G401 (cell line): Measurements from ENCODE around the gene DRC7. TPM values are rescaled to one million over a fixed set of nuclear protein-coding genes. Genes with fewer than 3 reads are reported as not detected.

Experiments
- DNase-seq: peaks from one replicate; pipeline ENCODE4 v3.0.0-alpha.2; 2015; ENCODE audit warnings: low spot score
- in situ Hi-C: cut with HindIII; loops from 2 replicates; pipeline ENCODE4 v1.10.0; 2016; ENCODE audit warnings: low sequenced_read_pairs, mixed read lengths
- total RNA-seq: library from RNA; depleted of rRNA; stranded (reverse); fragments of >200 nt; shearing (Covaris generic); gene quantifications from 2 replicates; pipeline ENCODE4 v1.2.3, GENCODE V29; 2014; rRNA removed

Gene DRC7, protein sequence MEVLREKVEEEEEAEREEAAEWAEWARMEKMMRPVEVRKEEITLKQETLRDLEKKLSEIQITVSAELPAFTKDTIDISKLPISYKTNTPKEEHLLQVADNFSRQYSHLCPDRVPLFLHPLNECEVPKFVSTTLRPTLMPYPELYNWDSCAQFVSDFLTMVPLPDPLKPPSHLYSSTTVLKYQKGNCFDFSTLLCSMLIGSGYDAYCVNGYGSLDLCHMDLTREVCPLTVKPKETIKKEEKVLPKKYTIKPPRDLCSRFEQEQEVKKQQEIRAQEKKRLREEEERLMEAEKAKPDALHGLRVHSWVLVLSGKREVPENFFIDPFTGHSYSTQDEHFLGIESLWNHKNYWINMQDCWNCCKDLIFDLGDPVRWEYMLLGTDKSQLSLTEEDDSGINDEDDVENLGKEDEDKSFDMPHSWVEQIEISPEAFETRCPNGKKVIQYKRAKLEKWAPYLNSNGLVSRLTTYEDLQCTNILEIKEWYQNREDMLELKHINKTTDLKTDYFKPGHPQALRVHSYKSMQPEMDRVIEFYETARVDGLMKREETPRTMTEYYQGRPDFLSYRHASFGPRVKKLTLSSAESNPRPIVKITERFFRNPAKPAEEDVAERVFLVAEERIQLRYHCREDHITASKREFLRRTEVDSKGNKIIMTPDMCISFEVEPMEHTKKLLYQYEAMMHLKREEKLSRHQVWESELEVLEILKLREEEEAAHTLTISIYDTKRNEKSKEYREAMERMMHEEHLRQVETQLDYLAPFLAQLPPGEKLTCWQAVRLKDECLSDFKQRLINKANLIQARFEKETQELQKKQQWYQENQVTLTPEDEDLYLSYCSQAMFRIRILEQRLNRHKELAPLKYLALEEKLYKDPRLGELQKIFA
- total RNA-seq = 0.37 TPM in 1 of 2 replicates, not detected in the other

DNA sequence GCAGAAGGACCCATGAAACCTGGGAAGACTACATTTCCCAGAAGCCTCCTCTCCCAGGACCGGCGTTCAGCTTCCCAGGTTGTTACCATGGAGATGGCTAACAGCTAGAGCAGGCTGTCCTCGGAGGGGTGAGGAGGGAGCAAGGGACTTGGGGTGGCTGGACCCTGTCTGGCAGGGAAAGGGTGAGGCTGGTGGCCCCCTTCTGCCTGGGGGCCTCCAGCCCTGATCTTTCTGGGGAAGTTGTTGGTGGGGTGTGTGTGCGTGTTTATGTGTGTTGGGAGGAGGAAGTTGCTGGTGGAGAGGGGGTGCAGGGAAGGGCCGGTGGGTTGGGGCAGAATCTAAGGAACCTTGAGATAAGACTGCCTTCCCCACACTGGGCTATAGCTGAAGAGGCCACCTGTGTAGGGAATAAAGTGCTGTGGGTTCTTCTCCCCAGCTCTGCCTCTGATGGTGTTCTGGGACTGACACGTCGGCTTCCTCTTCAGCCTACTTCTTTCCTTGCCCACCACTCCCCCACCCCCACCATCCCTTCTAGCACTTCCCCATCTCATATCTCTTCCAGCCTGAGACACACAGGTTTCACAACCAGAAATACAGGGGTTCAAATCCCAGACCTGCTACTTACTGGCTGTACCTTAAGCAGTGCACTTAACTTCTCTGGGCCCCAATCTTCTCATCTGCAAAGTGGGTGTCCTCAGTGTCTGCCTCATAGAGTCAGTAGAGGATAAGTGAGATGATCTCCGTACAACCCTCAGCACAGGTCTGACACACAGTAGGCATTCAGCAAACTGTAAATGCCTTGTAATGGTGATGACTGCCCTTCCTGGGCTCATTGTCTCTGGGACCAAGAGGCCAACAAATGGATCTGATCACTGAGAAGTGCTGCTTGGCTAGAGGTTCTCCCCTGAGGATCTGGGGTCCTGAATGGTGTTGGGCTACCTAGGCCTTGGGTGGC lies at the start of gene DRC7:
Gene DRC7 (plus strand): TSS at position 82 of the 955 bp plus-strand sequence. CDS start 3,144 bp downstream, outside the sequence.
- DNase-seq = peak; percentile 22
- in situ Hi-C loops = no loop called here

DNA sequence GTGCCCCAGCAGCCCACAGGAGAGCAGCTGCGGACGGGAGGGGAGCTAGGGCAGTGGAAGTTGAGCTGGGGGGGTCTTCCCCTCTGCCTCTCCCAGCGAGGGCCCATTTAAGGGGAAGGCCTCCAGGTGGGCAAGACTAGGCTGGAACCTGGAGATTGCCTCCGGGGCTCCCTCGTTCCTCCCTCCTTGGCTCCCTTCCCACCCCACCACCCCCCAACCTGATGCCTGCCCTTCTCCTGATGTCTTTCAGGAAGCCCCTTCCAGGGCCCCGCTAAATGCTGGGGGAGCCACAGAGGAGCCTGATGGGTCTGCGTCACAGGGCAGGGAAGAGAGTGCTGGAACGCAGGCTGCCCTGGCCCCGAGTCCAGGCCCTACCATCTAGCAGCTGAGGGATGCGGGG lies 49.4 kb upstream of the DRC7 start:
- in situ Hi-C loops = no loop called here
- no peak for DNase-seq

DNA sequence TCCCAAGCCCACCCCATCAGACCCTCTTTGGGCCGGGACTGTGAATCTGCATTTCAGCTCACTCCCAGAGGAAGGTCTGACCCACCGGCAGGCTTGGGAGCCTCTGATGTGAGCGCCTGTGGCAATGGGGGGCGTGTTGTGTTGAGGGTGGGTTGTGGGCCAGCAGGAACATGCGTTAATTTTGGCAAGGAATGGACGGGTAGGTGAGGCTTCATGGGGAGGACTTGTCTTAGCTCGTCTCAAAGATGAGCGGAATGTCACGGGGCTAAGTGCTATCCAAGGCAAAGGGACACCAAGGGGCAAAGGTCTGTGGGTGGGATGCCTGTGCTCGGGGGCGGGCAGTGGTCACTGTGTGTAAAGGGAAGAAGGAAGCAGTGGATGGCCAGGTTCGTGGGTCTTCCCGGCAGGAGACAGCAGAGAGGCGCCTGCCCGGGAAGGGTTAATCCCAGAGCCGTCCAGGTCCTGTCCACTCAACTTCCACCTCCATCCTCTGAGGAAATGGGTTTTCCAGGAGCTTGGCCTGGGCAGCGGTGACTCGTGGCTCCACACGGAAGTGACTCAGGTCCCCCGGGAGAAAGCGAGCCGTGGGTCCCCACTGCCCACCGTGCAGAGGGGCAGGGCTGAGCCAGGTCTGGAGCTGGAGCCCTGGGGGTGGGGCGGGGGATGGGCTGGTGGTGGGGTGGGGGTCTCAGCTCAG lies 48.8 kb upstream of the DRC7 start:
- no peak for DNase-seq
- in situ Hi-C loops = no loop called here

DNA sequence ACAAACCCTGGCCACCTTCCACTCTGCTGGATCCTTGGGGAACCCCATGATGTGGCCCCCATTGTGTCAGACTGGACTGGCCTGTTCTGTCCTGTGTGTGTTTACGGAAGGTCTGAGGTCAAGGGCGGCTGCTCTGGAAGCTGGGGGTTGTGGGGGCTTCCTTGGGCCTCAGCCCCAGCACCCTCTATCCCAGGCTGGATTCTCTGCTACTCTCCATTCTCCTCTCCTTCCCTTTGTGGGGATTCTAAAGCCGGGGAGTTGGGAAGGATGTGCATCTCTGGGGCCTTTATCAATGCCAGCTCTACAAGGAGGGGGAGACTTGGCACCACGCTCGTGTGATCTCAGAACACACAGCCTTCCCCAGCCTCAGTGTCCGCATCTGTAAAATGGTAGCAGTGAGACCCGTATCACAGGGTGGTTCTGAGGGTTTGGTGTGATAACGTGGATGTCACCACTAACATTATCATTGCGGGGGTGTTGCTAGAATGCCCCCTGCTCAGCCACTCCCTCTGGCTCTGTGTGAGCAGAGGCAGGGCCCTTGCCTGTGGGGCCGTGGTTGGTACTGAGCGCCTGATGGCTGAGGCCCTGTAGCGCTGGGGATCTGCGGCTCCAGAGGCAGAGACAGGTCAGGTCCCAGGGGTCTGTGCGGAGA lies 48.1 kb upstream of the DRC7 start:
- no peak for DNase-seq
- in situ Hi-C loops = no loop called here

DNA sequence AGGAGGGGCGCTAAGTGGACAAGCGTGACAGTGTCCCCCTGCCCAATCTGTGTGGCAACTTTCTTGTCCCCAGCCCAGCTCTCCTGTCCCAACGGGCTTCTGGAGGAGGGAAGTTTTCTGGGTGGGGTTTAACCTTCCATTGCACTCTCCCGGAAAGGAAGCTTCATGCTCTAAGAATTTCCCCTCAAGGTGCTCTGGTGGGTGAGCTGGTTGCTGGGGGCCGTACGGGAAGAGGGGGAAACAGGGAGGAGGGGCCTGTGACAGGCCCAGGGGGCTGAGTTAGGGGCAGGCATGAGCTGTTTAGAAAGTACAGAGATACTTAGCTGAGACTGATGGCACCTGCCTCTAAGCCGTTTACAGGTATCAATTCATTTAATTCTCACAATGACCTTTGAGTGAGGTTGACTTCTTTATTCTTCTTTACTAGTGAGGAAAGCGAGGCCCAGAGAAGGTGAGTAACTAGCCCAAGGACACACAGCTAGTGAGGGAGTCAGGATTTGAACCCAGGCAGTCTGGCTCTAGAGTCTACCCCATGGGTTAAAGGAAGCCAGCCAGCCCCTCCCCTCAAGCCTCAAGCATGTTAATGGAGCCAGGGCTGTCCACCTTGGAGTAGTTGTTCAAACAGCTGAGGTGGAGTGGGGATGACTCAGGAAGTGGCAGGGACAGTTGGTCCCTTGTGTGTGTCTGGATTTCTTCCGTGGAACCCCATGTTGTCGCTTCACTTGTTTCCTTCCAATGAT lies 47.3 kb upstream of the DRC7 start:
- in situ Hi-C loops = no loop called here
- no peak for DNase-seq

DNA sequence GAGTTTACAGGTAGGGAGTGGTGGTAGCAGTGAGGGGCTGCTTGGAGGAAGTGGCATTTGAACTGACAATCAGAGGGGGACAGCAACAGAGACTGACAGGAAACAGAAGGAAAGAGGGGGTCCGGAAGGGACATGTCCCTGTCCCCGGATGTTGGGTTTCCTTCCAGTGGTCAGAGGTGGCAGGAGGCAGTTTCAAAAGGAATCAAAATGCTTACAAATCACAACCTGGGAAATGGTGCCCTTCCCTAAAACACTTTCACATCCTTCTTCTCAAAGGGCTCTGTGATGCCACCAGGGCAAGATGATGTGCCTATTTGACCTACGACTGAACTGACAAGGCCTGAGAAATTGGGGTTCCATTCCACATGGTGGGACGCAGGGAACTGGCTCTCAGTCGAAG lies 46.5 kb upstream of the DRC7 start:
- DNase-seq = no peak
- in situ Hi-C loops = no loop called here

DNA sequence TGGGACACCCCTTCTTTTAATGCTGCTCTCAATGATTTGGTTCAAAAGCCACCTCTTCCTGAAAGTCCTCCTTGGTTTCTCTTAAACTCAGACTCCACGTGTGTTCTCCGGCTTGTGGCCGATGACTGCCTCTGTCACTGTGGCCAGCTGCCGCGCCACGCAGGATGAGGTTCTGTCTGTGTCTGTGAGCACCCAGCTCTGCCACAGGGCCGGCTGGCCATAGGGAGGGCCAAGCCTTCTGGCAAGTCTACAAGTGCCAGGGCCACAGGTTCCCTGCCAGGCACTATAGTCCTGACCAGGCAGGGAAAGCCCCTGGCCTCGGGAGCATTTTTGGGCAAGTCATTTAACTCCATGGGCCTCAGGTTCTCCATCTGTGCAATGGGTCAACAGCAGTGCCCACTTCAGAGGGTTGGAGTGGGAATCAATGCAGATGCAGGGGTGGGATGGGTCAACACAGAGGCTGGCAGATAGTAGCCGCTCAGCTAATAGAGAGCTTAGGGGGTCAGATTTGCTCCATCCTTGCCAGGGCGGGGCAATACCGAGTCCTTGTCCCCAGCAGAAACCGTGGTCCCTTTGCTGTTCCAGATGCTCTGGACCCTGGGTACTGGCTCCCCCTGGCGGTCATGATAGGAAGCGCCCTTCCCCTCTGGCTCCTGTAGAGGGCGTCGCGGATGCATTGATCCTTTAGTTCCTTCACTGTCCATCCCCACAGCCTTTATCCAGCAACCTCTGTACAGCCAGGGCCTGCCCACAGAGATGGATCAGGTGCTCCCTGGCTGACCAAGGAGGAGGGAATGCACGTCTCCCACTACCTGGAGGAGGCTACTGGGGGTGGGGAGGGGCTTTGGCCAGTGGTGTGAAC lies 45.8 kb upstream of the DRC7 start:
- in situ Hi-C loops = no loop called here
- DNase-seq = peak; percentile 49

DNA sequence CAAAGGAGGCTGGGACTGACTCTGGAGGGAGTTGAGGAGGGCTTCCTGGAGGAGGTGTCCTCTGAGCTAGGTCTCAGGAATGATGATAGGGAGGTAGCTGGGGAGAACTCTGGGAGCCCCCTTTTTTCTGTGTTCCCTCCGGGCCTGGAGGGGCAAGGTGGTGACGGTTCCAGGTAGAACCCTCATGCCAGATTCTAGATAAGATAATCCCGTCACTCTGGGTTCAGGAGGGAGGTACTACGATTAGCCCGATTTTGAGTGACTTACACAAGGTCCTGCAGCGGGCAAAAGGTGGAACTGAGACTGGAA lies 45.2 kb upstream of the DRC7 start:
- no peak for DNase-seq
- in situ Hi-C loops = no loop called here

DNA sequence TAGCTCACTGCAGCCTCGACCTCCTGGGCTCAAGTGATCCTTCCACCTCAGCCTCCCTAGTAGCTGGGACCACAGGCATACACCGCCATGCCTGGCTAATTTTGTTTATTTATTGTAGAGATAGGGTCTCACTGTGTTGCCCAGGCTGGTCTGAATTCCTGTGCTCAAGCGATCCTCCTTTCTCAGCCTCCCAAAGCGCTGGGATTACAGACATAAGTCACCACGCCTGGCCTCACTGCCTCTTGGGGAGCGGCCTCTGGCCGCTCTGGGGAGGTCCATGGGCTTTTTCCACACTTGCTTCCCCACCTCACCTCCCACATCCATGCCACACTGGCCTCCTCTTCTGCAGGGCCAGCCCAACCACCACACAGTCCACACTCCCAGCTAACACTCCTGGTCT lies 44.8 kb upstream of the DRC7 start:
- in situ Hi-C loops = no loop called here
- no peak for DNase-seq

DNA sequence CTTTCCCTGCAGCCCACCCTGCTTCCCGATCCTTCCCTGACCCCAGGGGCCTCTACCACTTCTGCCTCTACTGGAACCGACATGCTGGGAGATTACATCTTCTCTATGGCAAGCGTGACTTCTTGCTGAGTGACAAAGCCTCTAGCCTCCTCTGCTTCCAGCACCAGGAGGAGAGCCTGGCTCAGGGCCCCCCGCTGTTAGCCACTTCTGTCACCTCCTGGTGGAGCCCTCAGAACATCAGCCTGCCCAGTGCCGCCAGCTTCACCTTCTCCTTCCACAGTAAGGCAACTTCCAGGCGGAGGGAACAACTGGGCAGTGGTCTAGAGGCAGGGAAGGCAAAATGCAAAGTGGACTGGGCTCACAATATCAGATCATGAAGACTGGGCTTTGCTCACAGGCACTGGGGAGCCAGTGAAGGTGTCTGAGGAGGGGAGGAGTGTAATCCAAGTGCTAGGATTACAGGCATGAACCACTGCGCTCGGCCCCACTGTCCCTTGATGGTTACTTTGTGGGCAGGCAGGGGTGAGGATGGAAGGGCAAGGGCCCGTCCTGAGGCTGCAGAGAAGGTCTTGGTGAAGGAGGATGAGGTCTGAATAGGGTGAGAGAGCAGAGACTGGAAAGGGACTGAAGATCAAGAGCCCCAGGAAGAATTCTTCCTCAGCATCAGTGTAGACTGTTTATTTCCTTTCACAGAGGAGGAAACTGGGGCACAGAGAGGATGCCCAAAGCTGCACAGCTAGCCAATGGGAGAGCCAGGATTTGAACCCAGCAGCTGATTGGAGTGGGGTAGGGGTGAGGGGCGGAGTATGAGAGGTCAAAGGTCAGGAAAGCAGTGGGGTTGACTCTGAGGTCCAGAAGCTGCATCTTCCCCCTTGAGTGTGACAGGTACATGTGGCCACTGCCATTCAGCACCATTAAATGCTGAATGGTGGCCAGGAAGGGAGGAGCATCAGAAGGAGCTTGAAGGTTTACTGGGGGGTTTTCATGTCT lies 43.0 kb upstream of the DRC7 start:
- no peak for DNase-seq
- in situ Hi-C loops = no loop called here

DNA sequence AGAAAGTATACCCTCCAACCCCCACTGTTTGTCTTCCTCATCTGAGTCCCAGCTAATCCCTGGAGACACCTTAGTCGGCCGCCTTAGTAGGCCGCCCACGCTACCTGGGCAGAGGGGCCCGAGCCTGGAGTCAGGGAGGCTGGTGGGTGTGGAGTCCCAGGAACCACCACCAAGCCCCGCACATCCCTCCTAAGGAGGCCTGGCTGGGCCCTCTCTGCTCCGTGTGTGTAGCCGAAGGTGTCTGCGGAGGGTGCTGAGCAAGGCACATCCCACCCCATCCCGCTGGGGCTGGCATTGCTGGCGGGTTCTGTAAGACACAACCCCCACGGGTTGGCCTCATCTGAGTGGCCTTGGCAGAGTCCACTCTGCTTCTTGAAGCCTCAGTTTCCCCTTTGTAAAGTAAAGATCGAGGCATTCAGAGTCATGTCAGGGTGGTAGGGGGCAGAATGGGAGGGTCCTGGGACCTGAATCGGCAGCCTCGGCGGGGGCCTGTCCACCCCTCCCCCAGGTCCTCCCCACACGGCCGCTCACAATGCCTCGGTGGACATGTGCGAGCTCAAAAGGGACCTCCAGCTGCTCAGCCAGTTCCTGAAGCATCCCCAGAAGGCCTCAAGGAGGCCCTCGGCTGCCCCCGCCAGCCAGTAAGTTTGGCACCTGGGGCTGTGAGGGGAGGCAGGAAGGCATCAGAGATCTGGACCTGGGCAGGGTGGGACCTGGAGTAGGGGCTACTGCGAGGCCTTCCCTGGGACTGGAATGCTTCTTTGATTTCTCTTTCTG lies 41.7 kb upstream of the DRC7 start:
- in situ Hi-C loops = no loop called here

DNA sequence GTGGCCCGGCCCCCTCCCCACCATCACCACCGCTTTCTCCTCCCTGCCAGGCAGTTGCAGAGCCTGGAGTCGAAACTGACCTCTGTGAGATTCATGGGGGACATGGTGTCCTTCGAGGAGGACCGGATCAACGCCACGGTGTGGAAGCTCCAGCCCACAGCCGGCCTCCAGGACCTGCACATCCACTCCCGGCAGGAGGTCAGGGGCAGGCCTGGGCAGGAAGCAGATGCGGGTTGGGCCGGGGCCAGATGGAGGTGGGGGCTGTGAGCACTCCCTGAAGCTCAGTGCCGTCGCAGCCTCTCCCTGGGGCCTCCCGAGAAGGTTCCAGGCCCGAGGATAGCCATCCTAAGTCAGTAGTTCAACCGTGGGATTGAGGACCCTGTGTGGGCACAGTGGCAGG lies 40.7 kb upstream of the DRC7 start:
- no peak for DNase-seq

More for the DNA sequence above, 41.7 kb upstream of the DRC7 start:
- DNase-seq = no peak

DNA sequence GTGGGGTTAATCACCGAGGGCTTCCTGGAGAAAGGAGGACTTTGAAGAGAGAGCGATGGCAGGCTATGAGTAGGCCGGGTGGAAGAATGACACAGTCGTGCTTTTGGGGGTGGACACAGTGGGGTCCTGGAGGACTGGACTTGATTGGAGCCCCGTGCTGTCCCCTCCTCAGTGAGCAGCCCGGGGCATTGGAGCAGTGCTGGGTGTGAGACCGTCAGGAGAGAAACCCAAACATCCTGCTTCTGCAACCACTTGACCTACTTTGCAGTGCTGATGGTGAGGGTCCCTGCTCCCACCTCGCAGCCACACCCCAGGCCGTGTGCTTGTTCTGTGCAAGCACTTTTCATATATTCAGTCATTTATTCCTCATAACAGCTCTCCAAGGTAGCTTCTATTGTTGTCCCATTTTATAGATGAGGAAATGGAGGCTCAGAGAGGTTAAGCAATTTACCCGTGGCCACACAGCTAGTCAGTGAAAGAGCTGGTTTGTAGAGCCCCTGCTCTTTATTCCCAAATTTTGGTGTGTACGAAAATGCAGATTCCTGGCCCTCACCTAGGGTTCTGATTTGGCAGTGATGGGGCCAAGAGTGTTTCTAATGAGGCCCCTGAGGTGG lies 38.2 kb upstream of the DRC7 start:
- in situ Hi-C loops = no loop called here
- DNase-seq = no peak

More for the DNA sequence above, 40.7 kb upstream of the DRC7 start:
- in situ Hi-C loops = no loop called here

DNA sequence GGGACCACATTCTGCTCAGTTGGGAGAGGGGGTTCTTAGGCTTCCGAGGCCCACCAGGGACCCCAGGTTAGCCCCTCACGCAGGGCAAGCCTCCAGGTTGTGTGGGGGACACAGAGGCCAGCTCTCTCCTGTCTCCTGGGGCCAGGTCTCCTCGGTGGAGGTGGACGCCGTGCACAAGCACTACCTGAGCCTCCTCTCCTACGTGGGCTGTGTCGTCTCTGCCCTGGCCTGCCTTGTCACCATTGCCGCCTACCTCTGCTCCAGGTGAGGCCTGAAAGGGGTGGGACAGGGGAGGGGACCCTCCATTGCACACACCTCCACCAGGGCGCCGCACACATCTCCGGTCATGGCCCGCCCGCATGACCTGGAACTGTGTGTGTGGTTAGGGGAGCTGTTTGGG lies 37.4 kb upstream of the DRC7 start:
- in situ Hi-C loops = no loop called here
- no peak for DNase-seq
